Tibial artery (tissue), 4 donors: Measurements from ENCODE around the gene TMPRSS3.

ENCODE experiments used
- DNase-seq, 2 donors: peaks; one replicate each; pipeline ENCODE4 v3.0.0-alpha.2; 2019
- H3K27ac ChIP-seq, 2 donors: fragments of 200-600 bp; sonication (generic) in 1 of 2; 1 replicate in 1 of 2; 2 replicates in 1 of 2; pipeline ENCODE4 v1.5.1; 2018 to 2019; ENCODE audit warnings: mild to moderate bottlenecking in 1 of 2
- H3K27me3 ChIP-seq, 2 donors: fragments of 200-600 bp; sonication (generic) in 1 of 2; one replicate each; pipeline versions ENCODE4 v1.5.1 to v1.6.0; 2016 to 2019
- H3K36me3 ChIP-seq, 3 donors: fragments of 200-600 bp; sonication (generic) in 2 of 3; one replicate each; pipeline ENCODE4 v1.5.1; 2016 to 2019; ENCODE audit warnings: mild to moderate bottlenecking in 2 of 3
- H3K4me1 ChIP-seq, 4 donors: fragments of 200-600 bp; sonication (generic) in 2 of 4; 1 replicate in 3 of 4; 2 replicates in 1 of 4; pipeline ENCODE4 v1.5.1; 2016 to 2019
- H3K4me3 ChIP-seq, 2 donors: fragments of 200-600 bp; sonication (generic) in 1 of 2; 1 replicate in 1 of 2; 2 replicates in 1 of 2; pipeline ENCODE4 v1.5.1; 2018 to 2019; ENCODE audit warnings: mild to moderate bottlenecking in 2 of 2
- H3K9me3 ChIP-seq, 3 donors: fragments of 200-600 bp; sonication (generic) in 1 of 3; one replicate each; pipeline ENCODE4 v1.5.1; 2016 to 2019
- intact Hi-C: fragments of 100-400 bp; cut with DNase I; formaldehyde crosslinking; loops from one replicate; pipeline ENCODE4 v1.15.0; 2023; ENCODE audit warnings: low total_unique reads
- TF ChIP-seq, protein P1 (sequence below), 2 experiments: fragments of 200-600 bp in 1 of 2; fragments of 450-650 bp in 1 of 2; IDR thresholded peaks; one replicate each; pipeline ENCODE4 v1.5.1; 2017 to 2019; ENCODE audit warnings: antibody characterized with exemption in 2 of 2, mild to moderate bottlenecking in 1 of 2, moderate library complexity in 1 of 2

The TMPRSS3 gene

DNA sequence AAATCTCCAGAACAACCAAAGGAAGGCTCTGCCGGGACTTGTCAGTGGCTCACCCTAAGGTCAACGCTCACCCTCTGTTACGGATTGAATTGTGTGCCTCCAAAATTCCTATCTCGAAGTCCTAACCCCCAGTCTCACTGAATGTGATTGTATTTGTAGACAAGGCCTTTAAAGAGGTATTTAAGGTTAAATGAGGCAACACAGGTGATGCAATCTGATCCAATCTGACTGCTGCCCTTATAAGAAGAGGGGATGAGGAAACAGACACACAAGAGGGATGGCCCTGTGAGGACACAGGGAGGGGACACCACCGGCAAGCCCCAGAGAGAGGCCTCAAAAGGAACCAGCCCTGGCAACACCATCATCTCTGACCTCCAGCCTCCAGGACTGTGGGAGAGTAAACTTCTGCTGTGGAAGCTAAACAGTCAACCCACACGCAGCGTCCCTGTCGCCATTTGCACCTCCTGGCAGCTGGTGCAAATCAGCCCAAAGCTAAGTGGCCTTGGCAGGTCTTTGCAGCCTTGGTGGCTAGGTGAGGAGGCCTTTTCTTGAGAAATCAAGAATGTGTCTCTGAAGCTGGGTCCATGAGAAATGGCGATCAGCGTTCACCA, 32.1 kb upstream of the TMPRSS3 start:
- intact Hi-C loops: no loop called here
- Histone ChIP-seq H3K4me1 (no peaks in the 10 kb centered on the region), H3K4me3 (no peak overlapping the region), H3K36me3 (no peaks in the 10 kb centered on the region), H3K27me3 (peaks cover 0 to 45% of the 10 kb centered on the region in 2 donors), H3K9me3 (peaks cover 0 to 12% (median 9%) of the 10 kb centered on the region in 3 donors), H3K27ac (no peak overlapping the region)
- TF ChIP-seq, protein P1, sequence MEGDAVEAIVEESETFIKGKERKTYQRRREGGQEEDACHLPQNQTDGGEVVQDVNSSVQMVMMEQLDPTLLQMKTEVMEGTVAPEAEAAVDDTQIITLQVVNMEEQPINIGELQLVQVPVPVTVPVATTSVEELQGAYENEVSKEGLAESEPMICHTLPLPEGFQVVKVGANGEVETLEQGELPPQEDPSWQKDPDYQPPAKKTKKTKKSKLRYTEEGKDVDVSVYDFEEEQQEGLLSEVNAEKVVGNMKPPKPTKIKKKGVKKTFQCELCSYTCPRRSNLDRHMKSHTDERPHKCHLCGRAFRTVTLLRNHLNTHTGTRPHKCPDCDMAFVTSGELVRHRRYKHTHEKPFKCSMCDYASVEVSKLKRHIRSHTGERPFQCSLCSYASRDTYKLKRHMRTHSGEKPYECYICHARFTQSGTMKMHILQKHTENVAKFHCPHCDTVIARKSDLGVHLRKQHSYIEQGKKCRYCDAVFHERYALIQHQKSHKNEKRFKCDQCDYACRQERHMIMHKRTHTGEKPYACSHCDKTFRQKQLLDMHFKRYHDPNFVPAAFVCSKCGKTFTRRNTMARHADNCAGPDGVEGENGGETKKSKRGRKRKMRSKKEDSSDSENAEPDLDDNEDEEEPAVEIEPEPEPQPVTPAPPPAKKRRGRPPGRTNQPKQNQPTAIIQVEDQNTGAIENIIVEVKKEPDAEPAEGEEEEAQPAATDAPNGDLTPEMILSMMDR (IDR thresholded peaks at IDR 0.05): no peak
- peak in 1 of 2 donors; percentile 19 for DNase-seq

DNA sequence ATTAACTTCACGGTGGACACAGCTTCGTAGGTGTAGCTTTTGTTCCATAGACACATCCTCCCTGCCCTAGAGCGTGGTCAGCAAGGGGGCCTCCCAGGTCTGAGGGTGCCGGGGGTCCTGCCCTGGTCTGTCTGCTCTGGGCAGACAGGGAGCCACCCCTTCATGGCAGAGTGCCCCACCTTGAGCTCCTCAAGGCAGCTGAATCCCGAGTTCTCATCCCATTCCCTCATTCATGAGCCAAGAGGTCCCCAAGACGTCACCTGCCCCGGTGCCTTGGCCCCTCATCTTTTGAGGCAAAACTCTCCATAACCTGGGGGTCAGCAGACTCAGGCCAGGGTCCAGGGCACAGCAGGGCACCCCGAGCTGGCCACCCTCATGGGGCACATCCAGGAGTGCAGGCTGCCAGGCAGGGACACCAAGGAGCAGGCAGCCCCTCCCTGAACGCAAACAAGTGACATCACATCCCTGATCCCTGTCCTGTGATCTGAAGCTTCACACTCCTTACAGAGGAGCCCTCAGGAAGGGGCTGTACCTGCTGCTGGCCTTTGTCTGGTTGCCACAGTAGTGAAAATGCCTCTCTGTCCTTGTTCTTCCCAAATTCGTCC, 31.1 kb upstream of the TMPRSS3 start:
- no peak for DNase-seq
- Histone ChIP-seq H3K27me3 (peaks cover 0 to 45% of the 10 kb centered on the region in 2 donors), H3K27ac (no peak overlapping the region), H3K9me3 (peaks cover 0 to 3% (median 0%) of the 10 kb centered on the region in 3 donors), H3K4me1 (no peaks in the 10 kb centered on the region), H3K36me3 (no peaks in the 10 kb centered on the region), H3K4me3 (no peak overlapping the region)
- TF ChIP-seq, protein P1 (IDR thresholded peaks at IDR 0.05): no peak
- intact Hi-C loops: no loop called here

DNA sequence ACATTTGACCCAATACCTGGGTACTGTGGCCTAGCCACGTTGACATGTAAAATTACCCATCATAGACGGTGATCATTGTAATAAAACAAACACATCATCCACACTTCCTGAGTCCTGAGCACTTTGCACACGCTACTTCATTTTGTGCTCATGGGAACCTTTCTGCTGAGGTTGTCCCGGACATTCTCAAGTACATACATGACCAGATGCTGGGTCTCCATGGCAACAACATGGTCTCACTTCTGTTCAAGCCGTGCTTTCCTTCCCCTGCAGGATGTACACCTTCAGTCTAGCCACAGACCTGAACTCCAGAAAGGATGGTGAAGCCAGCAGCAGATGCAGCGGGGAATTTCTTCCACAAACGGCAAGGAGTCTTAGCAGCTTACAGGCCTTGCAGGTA, 30.6 kb upstream of the TMPRSS3 start:
- no peaks in the 10 kb centered on the region for H3K9me3 ChIP-seq
- H3K27me3 ChIP-seq: peaks cover 0 to 45% of the 10 kb centered on the region in 2 donors
- no peak for DNase-seq
- no peaks in the 10 kb centered on the region for H3K36me3 ChIP-seq
- no peaks in the 10 kb centered on the region for H3K4me1 ChIP-seq
- no peak overlapping the region for H3K4me3 ChIP-seq
- intact Hi-C loops: no loop called here
- TF ChIP-seq, protein P1 (IDR thresholded peaks at IDR 0.05): no peak
- no peak overlapping the region for H3K27ac ChIP-seq

DNA sequence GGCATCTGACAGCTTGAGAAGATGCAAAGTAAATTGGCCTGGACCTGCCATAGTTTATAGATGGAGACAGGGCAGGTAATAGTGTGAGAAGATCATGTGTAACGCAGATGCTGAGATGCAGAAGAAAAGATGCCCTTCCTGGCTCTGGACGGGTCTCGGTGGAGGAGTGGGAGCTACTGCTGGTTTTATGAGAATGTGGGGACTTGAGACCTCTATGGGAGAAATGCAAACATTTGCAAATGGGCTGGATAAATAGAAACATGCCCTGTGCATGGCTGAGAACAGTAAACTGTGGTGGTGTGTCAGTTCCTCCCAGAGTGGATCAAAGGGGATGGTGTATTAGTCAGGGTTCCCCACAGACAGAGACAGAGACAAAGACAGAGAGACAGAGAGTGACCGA, 29.7 kb upstream of the TMPRSS3 start:
- intact Hi-C loops: no loop called here
- TF ChIP-seq, protein P1 (IDR thresholded peaks at IDR 0.05): no peak
- no peak for DNase-seq
- Histone ChIP-seq H3K36me3 (no peaks in the 10 kb centered on the region), H3K4me1 (no peaks in the 10 kb centered on the region), H3K27ac (no peak overlapping the region), H3K27me3 (peaks cover 0 to 44% of the 10 kb centered on the region in 2 donors), H3K9me3 (no peaks in the 10 kb centered on the region), H3K4me3 (no peak overlapping the region)

DNA sequence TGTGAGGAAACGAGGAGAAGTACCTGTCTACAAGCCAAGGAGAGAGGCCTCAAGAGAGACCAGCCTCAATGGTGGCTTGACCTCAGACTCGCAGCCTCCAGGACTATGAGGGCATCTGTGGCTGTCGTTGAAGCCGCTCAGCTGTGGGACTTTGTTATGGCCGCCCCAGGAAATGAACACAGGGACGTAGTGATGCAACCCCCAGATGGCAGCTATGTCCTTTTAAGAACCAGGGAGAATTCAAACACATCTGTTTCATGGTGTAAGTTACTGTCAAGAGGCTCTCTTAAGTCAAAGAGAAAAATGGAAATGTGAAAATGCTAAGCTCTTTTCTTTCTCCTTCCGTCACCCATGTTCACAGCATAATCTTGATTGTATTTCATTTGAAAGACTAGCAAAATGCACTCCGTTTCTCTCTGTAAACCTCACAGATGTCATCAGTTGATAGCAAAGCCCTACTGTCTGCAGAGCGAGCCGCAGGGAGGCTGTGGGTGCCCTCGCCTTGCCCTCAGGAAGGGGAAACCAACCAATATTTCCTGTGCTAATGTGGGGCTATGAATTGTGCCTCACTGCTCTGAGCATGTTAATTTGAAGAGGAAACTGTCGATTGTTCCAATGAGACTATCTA, 29.2 kb upstream of the TMPRSS3 start:
- Histone ChIP-seq H3K36me3 (no peaks in the 10 kb centered on the region), H3K9me3 (no peaks in the 10 kb centered on the region), H3K4me3 (no peak overlapping the region), H3K27ac (no peak overlapping the region), H3K4me1 (no peaks in the 10 kb centered on the region), H3K27me3 (peaks cover 0 to 39% of the 10 kb centered on the region in 2 donors)
- TF ChIP-seq, protein P1 (IDR thresholded peaks at IDR 0.05): no peak
- intact Hi-C loops: no loop called here
- no peak for DNase-seq
